T-helper 17 cell (primary cell): ENCODE measurements around the gene AFG1L. TPM values are rescaled to one million over a fixed set of nuclear protein-coding genes. Genes with fewer than 3 reads are reported as not detected.
"Not testable (repeated sequence)": the region's sequence is repeated elsewhere in the genome, so short reads cannot be mapped to it uniquely, and the experiment has no call there.

Source experiments
- ATAC-seq: fragments of 150-1000 bp; cut with Tn5 transposase; 2 replicates; pipeline ENCODE4 v1.10.0; 2021; ENCODE audit warnings: mild to moderate bottlenecking, moderate library complexity
- DNase-seq, 3 donors: peaks; one replicate each; pipeline versions ENCODE4 v3.0.0 to v3.0.0-alpha.2; 2020 to 2021
- H3K9me3 ChIP-seq: one replicate; pipeline ENCODE4 v1.7.0; 2013; ENCODE audit warnings: low read length, mild to moderate bottlenecking; ENCODE audit not compliant: control insufficient read depth, poor library complexity, severe bottlenecking
- H3K27ac Mint-ChIP-seq: one replicate; pipeline ENCODE4 v1.8.0; 2022; ENCODE audit warnings: mild to moderate bottlenecking, moderate library complexity, mixed read lengths
- H3K27me3 Mint-ChIP-seq: one replicate; pipeline ENCODE4 v1.8.0; 2022; ENCODE audit warnings: mixed read lengths
- H3K36me3 Mint-ChIP-seq: one replicate; pipeline ENCODE4 v1.8.0; 2022; ENCODE audit warnings: low read depth, mixed read lengths
- H3K4me1 Mint-ChIP-seq: one replicate; pipeline ENCODE4 v1.8.0; 2022; ENCODE audit warnings: mild to moderate bottlenecking, mixed read lengths
- H3K4me3 Mint-ChIP-seq: one replicate; pipeline ENCODE4 v1.8.0; 2022; ENCODE audit warnings: mild to moderate bottlenecking, moderate library complexity, mixed read lengths
- total RNA-seq, 4 donors: library from RNA in 2 of 4; stranded (reverse) in 2 of 4; gene quantifications; one replicate each; pipeline ENCODE4 v1.2.3 and lab custom pipeline; 2022 to 2026

Gene AFG1L
- 1 to 10 TPM; 3.0 to 4.8 TPM for total RNA-seq
- total RNA-seq (lab: John Stamatoyannopoulos, UW) = 4.1 to 5.9 reads per million in 2 donors

DNA sequence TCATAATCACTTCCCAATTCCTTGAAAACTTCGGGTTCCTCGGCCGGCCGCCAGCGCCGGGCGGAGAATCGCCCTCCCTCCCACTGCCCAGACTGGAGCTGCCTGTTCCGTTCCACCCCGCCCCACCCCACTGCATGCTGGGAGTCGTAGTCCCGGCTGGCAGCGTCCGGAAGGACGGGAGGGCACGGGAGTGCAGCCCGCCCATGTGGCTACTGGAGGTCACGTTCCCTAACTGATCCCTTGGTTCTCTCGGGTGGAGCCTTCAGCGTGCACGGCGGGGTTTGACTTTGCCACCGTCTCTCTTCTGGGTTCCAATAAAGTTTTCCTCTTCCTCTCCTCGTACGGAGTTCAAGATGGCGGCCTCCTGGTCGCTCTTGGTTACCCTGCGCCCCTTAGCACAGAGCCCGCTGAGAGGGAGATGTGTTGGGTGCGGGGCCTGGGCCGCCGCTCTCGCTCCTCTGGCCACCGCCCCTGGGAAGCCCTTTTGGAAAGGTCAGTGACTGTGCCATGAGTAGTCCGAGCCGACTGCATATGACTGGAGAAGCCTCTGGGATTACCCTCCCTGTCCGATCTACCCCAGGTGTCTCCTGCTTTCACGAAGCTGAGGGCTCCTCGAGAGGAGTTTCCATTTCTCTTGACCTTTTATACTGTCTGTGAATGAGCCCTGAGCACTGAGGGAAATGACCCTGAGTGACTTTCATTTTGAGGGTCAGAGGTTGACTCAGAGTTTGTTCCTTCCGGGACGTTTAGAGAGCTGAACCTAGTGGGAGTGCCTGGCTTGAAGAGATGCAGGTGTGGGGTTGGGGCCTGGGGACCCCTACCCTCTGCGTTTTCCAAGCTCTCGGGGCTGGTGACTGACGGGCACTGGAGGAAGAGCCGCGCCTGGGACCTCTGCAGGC is at the start of gene AFG1L:
Gene AFG1L (plus strand): TSS at position 328 of the 899 bp plus-strand sequence. CDS start 26 bp downstream, at position 354.
- H3K9me3 ChIP-seq = no peaks in the 10 kb centered on the region
- peak within 1 kb of the TSS; percentile 95 for H3K4me3 Mint-ChIP-seq
- peak; percentile 75 to 79 (median 78) for DNase-seq
- peak within 1 kb of the TSS; percentile 99 for H3K27ac Mint-ChIP-seq
- peaks cover 19% of the 10 kb centered on the region for H3K4me1 Mint-ChIP-seq
- H3K36me3 Mint-ChIP-seq = peaks cover 5% of the 10 kb centered on the region
- no peaks in the 10 kb centered on the region for H3K27me3 Mint-ChIP-seq
- ATAC-seq = peak; percentile 94

DNA sequence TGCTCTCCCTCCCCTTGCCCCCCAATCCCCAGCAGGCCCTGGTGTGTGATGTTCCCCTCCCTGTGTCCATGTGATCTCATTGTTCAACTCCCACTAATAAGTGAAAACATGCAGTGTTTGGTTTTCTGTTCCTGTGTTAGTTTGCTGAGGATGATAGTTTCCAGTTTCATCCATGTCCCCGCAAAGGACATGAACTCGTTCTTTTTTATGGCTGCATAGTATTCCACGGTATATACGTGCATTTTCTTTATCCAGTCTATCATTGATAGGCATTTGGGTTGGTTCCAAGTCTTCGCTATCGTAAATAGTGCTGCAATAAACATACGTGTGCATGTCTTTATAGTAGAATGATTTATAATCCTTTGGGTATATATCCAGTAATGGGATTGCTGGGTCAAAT is 49.8 kb upstream of the AFG1L start:
- H3K27me3 Mint-ChIP-seq, H3K27ac Mint-ChIP-seq, ATAC-seq, DNase-seq, H3K4me1 Mint-ChIP-seq, H3K4me3 Mint-ChIP-seq, H3K36me3 Mint-ChIP-seq, H3K9me3 ChIP-seq: not testable (repeated sequence)

DNA sequence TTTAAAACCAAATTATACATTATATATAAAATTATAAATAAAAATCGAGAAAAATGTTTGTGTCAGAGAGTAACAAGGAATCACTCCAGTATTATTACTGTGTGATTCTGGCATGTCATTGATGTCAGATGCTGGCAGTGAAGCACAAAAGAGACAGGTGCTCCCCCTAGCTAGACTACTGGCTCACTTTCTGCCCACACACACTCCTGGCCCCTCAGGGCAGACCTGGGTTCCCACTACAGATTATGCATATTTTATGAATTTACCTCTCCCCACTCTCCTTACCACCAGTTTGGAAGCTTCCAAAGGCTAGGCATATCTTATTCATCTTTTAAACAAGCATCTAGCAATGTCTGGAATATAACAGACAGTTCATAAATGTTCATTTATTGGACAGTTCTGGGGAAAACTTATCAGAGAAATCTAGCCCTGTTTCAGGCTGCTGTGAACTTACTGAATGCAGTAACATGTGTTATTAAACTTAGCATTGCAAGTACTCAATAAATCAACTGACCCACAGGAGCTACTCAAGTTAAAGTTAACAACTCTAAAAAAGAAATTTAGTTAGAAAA is 46.8 kb upstream of the AFG1L start:
- H3K27ac Mint-ChIP-seq = no peak overlapping the region
- no peaks in the 10 kb centered on the region for H3K36me3 Mint-ChIP-seq
- H3K4me1 Mint-ChIP-seq = peaks cover 19% of the 10 kb centered on the region
- no peak overlapping the region for H3K4me3 Mint-ChIP-seq
- H3K9me3 ChIP-seq = no peaks in the 10 kb centered on the region
- no peak for DNase-seq
- no peaks in the 10 kb centered on the region for H3K27me3 Mint-ChIP-seq
- no peak for ATAC-seq

DNA sequence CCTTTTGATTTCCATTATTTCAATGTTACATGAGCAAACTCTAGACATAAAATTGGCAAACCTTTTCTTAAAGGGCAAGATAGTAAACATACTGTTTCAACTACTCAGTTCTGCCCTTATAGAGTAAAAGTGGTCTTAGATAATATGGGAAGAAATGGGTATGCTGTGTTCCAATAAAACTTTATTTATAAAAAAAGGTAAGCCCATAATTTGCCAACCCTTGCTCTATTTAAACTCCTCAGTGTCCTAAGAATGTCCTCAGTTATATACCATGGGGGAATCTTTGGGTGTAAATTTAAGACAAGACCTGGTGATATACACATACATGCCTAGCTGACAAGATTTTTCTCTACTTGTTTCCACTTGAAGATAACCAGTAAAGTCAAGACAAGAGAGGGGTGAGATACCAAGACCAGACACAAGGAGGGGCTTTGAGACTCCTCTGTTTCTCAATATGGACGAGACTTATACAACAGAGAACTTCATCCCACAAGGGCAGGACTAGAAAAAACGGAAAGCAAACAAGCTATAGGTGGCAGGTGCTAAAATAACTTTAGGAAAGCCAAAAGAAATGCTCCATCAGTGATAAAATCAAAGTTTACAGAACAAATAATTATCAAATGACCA is 44.5 kb upstream of the AFG1L start:
- Mint-ChIP-seq H3K4me1 (peaks cover 31% of the 10 kb centered on the region), H3K27me3 (no peaks in the 10 kb centered on the region), H3K4me3 (no peak overlapping the region), H3K36me3 (no peaks in the 10 kb centered on the region), H3K27ac (no peak overlapping the region)
- no peak for ATAC-seq
- H3K9me3 ChIP-seq = no peaks in the 10 kb centered on the region
- DNase-seq = no peak

DNA sequence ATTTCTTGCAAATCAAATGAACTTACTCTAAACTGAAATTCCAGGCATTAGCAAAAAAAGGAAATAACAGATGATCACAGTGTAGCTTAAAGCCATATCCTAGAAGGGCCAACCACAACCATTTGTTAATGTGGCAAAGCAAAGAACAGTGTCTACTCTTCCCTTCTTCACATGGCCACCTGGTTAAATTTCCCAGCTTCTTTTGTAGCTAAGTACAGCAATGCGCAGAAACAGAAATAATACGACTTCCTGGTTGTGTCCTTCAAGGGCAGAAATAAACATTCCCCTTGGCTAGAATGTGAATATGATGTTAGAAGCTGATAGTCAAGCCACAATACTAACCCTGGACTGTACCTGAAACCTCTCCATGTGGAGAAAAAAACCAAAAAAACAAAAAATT is 43.6 kb upstream of the AFG1L start:
- ATAC-seq (no peak), DNase-seq (no peak)
- Mint-ChIP-seq H3K36me3 (no peaks in the 10 kb centered on the region), H3K27me3 (no peaks in the 10 kb centered on the region), H3K4me3 (no peak overlapping the region), H3K4me1 (peaks cover 31% of the 10 kb centered on the region), H3K27ac (no peak overlapping the region)
- no peaks in the 10 kb centered on the region for H3K9me3 ChIP-seq

DNA sequence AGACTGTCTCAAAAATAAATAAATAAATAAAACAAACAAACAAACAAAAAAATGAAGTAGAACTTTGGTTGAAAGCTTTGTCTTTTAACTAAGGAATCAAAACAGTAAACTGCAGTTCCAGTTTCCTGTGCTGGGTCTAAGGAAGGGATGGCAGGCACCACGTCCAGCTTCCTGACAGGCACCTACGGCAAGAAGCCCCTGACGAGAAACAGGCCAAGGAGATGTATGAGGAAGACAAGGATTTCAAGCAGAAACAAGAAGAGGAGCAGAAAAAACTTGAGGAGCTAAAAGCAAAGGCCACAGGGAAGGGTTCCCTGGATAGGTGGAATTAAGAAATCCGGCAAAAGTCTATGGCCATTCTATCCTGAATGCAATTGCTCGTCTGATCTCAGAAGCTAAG is 42.8 kb upstream of the AFG1L start:
- no peaks in the 10 kb centered on the region for H3K9me3 ChIP-seq
- Mint-ChIP-seq H3K4me1 (peaks cover 36% of the 10 kb centered on the region), H3K27ac (no peak overlapping the region), H3K4me3 (no peak overlapping the region), H3K36me3 (no peaks in the 10 kb centered on the region), H3K27me3 (no peaks in the 10 kb centered on the region)
- DNase-seq (no peak), ATAC-seq (no peak)

DNA sequence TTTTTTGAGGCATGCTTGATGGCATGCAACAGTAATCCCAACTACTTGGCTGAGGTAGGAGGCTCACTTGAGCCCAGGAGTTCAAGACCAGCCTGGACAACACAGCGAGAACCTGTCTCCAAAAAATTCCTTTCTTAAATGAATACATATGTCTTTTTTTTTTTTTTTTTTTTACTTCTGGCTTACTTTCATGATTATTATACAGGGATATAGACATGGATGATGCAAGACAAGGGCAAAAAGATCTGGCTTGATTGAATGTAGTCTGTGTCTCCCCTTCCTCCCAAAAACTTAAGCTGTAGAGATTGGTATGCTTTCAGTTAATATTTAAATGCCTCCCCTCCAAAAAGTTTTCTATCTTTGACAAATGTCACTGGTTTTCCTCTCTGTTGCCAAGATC is 41.6 kb upstream of the AFG1L start:
- DNase-seq = no peak
- no peaks in the 10 kb centered on the region for H3K9me3 ChIP-seq
- Mint-ChIP-seq H3K36me3 (no peaks in the 10 kb centered on the region), H3K27me3 (no peaks in the 10 kb centered on the region), H3K4me3 (no peak overlapping the region), H3K27ac (no peak overlapping the region), H3K4me1 (peaks cover 36% of the 10 kb centered on the region)
- no peak for ATAC-seq

DNA sequence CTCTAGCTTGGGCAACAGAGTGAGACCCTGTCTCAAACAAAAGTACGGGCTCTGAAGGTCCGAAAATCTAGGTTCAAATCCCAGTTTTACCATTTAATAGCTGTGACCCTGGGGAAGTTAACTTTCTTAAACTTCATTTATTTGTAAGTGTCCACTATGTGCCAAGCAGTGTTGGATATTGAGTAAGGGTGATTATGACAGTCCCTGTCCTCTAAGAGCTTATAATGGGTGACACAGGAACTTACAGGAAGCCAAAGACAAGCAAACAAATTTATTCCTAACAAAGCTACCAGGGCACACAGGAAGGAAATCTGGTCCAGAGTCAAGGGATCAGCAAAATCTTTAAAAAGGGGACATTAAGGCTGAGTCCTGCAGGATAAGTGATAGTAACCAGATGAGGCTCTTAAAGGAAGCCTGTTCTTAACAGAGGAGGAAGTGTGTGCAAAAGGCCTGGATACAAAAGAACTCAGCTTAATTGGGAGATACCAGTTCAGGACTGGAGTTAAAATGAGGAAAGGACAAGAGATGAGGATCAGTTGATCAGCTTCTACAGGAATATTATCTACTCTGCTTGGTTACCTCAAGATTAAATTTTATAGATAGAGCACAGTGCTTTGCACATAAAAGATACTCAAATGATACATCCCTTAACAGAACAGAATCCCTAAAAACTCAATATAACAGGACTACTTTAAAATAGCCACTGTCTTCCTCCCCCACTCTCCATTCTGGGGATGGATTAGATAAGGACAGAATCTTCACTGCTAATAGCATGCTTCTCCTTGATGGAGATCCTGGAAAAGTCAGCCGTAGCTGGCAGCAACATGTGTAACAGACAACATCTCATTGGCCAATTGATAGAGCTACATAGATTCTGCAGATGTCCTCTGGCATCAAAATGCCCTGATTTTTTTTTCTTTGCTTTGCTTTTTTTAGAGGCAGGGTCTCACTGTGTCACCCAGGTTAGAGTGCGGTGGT is 40.1 kb upstream of the AFG1L start:
- Mint-ChIP-seq H3K27ac (no peak overlapping the region), H3K4me1 (peaks cover 35% of the 10 kb centered on the region), H3K27me3 (no peaks in the 10 kb centered on the region), H3K36me3 (no peaks in the 10 kb centered on the region), H3K4me3 (no peak overlapping the region)
- H3K9me3 ChIP-seq = no peaks in the 10 kb centered on the region
- ATAC-seq (no peak), DNase-seq (no peak)

DNA sequence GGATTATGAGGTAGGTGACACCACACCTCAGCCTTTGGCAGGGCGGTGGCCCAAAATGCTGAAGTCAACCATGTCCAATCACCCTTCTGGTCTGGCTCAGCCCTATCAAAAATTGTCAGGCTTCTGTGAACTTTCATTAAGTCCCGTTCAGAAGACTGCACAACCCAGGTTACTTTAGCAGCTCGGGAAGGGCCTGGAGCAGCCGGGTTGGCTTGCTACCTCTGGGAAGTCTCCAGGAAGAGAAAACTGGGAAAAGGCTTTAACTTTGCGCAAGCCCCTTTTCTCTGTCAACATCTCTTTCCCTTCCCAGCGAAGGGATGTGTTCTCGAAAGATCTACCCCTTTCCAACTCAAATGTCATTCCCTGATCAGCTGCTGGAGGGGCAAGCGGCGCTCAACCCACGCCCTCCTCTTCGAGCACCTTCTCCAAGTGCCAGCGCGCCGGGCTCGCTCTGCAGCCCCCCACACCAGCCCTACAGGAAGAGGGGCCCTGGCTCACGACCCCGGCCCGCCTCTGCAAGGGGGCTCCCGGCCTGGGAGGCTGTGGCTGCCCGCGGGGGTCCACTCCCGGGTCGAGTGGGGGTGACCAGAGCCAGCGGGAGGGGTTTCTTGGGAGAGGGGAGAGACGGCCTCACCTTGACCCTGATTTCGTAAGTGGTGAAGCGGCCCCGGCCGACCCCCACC is 34.6 kb upstream of the AFG1L start:
- peaks cover 10% of the 10 kb centered on the region for H3K4me1 Mint-ChIP-seq
- H3K4me3 Mint-ChIP-seq = peak overlapping the region; percentile 91
- DNase-seq (no peak), ATAC-seq (no peak)
- no peaks in the 10 kb centered on the region for H3K9me3 ChIP-seq
- no peaks in the 10 kb centered on the region for H3K36me3 Mint-ChIP-seq
- H3K27me3 Mint-ChIP-seq = no peaks in the 10 kb centered on the region
- peak overlapping the region; percentile 93 for H3K27ac Mint-ChIP-seq

DNA sequence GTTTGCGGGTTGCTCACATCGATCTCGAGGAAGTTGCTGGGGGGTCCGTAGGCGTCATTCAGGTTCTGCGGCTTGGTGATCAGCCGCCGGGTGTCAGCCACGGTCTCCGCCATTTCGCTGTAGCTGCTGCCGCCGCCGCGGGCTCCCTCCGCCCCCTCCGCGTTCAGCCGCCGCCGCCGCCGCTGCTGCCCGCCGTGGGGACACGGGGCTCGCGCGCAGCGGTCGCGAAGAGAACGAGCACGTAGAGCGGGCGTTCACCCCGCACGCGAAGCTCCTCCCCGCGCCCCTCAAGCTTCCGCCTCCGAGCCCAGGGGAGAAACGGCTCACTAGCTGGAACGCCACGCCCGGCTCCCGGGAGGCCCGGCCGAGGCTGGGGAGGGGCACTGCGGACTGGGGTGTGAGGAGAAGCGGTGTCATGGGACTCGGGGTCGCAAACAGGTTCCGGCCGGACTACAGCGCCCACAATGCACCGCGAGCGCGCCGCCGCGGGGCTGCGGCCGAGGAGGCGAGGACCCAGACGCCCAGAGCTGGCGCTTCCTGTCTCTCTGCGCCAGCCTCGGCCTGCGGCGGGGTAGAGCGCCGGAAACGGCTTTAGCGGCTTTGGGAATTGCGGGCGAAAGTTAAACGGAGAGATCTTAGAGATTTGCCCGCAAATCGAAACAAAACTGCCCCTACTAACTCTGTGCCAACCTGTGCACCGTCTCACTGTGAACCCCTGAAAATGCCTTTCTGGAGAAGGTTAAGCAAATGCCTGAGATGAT is 33.9 kb upstream of the AFG1L start, which contains the start of gene SNX3:
Gene SNX3 (minus strand): TSS at position 232 of the 761 bp plus-strand sequence. CDS start 119 bp downstream, at position 113.
- no peaks in the 10 kb centered on the region for H3K36me3 Mint-ChIP-seq
- no peaks in the 10 kb centered on the region for H3K27me3 Mint-ChIP-seq
- peak; percentile 75 to 83 (median 80) for DNase-seq
- H3K4me1 Mint-ChIP-seq = peaks cover 9% of the 10 kb centered on the region
- peak within 1 kb of the TSS; percentile 91 for H3K4me3 Mint-ChIP-seq
- ATAC-seq = peak; percentile 86
- H3K9me3 ChIP-seq = no peaks in the 10 kb centered on the region
- peak within 1 kb of the TSS; percentile 93 for H3K27ac Mint-ChIP-seq

DNA sequence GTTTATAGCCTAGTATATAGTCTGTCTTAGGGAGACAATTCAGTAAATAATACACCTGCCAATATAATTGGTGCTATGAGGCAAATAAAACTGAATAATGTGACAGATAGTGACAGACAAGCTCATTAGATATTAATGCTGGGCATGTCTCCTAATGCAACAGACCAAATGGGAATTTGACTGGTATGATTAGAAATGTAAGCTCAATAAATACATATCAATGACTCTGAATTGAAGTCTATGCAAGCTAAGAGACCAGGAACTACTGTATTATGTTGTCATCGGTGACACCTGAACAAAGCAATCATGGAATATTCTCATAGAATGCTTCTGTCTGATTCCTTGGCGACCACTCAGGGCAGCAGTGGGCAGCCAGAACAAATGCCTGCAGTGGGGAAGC is 31.5 kb upstream of the AFG1L start:
- Mint-ChIP-seq H3K4me1 (peaks cover 3% of the 10 kb centered on the region), H3K36me3 (no peaks in the 10 kb centered on the region), H3K4me3 (no peak overlapping the region), H3K27me3 (no peaks in the 10 kb centered on the region), H3K27ac (no peak overlapping the region)
- no peak for ATAC-seq
- DNase-seq = no peak
- no peaks in the 10 kb centered on the region for H3K9me3 ChIP-seq
